HG02973 (cell line): ENCODE results near the gene VSTM2L.

Source experiments
- ATAC-seq: cut with Tn5 transposase; IDR thresholded peaks from one replicate; pipeline ENCODE4 v1.9.1; 2021; ENCODE audit warnings: moderate library complexity; ENCODE audit not compliant: unreplicated experiment

Gene VSTM2L

DNA sequence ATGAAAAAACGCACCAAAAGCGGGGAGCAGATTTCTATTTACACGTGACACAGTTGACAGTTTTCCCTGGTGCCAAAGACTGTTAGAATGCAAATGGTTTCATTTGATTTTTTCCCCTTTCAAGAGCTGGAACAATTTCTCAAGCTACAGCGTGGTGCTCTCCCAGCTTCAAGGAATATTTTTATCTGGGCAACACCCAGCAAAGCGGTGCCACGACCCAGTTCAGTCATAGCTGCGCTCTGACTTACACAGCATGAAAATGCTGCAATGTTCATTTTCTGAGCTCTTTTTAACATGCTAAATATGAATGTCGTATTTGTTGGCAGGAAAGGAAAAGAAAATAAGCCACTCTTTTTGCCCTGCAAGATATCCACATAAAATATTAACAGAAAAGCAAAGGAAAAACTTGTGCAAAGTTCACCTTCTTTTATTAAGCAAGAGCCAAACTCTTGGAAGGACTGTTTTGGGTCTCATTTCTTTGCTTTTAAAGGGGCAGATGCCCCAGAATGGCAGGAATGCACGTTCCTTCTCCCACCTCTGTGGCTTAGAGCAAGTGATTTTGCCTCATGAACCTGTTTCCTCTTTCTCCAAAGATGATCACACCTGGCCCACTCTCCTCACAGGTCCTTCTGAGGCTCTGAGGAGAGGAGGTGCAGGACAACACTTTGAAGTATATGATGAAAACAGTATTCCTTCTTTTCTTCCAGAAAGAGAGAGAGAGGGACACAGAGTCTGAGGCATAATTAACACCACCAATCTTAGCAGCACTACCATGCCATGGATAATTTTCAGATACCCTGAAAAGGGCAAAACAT, 83.3 kb downstream of the VSTM2L start:
- ATAC-seq, result no peak

DNA sequence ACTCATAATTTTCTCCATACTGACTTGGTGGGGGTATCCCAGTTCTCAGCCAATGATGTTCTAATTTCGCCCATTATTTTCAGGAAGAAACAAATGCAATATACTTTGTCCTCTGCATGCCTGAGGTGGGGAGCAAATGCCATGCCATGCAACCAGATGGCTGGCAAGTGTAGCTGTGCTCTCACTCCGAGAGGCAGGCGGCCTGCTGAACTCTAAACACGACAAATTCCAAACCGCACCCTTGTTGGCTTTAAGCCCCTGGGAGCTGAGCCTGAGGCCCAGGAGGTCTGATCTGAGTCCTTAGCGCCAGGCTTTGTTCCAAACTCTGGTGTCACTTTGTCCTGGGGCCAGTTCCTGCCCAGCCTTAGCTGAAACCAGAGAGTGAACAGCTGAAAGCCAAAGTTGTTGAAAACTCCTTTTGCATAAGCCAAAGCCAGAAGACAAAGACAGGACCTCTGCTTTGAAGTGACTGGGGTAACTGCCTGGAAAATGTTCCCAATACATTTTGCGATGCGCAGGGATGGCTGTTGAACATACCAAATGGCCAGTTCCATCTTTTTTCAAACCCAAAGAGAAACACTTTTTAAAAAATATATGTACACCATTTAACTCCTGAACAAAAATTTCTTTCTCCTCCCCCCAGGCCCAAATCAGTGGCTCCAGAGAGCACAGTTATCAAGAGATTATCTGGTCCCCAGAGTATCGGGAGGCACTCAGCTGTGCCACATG, 84.1 kb downstream of the VSTM2L start:
- ATAC-seq, result no peak

DNA sequence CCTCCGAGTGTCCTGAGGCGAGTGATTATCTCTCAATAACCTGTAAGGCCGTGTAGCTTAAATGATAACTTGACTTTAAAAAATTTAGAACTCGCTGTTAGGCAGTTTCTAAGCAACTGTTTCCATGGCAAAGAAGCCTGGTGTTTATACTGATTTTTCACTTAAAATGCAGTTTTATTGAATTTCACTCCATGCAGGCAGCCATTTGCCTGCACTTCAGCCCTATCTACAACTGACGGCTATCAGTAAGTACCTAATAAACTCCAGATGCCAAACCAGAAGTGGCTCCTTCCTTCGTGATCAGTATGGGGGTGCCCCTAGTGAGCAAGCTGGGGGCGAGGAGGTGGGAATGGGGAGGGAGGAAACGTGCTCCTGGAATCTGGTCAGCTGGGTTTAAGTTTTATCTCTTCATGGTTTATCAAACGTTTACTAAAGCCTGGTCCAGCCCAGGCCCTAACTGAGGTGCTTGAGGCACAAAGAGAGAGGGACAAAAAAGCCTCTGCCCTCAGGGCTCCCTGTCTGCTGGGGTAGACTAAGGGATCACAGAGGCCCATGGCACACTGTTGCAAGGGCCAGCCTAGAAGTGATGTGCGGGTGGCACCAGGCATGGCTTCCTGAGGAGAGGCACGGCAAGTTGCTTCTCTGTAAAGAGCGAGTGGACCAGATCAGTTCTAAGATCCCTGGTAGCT, 84.8 kb downstream of the VSTM2L start:
- no peak for ATAC-seq

DNA sequence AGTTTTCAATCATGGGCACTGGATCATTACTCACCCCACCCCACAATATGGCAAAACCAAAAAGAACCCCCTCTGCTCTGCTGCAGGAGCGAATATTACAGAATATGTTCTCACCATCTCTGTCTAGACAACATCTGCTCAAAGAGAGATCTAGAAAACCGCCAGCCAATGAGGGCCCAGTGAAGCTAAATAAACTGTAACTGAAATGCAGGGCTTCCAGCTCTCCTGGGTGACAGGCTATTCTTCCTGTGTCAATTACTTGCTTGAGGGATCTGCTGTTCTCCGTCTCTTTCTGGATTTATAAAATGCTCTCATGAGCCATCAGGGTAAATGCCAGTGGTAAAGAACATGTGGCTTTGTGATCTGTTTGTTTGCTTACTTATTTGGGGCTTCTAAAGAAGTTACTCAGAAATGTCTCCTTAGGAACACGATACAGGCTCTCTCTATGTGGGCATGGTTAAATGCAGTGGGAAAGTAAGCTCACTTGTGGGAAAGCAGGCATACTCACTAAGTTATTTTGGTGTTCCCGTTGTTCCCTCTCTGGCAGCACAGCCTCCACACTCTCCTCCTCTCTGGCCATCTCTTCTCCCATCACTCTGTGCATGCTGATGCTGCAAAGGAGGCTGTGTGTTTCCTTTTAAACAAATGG, 85.5 kb downstream of the VSTM2L start:
- ATAC-seq, result no peak

DNA sequence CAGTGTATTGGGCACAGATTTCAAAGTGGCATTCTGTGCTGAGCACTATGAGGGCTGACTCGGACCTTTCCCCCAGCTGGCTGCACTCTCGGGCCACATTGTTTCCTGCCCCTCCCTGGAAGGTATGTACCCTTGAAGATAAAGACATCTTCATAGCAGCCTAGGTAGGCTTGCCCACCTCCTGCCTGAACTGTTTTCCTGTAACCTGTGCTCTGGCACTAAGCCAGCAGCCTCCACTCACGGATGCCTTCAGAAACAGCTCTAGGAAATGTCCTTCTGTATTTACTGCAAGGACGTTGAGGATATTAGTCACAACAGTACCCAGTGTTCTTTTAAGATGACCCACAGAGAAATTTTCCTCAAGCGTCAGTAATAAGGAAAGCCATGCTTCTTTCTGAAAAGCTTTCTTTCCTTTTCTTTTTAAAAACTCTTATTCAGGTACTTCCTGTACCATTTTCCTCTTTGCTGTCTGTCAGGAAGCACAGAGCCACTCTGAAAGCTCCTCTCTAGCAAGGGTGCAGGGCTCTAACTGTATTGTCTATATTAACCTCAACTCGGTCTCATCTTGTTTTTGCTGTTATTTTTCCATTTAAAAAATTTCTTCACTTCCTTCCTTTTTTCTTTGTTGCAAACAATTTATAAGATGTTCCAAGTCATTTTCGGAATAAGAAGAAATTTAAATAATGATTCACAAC, 86.8 kb downstream of the VSTM2L start:
- ATAC-seq, result no peak

DNA sequence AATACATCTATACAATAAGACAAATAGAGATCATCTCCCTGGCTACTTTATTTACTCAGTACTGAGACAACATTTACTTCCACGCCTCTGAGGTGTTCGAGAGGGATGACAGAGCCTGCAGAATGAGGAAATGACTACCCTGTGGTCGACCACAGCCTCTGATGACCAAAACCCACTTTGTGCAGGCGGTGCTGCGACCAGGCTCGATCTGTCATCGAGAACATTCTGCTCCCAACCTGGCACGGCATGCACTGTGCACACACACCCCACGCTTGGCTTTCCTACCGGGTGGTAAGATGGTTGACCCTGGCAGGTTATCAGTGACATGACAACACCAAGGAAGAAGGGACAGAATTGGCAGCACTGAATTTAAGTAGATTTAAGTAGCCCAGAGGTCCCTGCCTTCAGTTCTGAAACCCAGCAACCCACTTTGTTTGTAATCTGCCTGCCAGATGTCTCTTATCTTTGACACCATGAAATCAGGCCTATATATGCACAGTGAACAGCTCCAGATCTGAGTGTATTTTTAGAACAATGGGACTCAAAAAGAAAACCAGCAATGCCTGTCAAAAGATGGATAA, 87.7 kb downstream of the VSTM2L start:
- ATAC-seq, result peak; percentile 89

DNA sequence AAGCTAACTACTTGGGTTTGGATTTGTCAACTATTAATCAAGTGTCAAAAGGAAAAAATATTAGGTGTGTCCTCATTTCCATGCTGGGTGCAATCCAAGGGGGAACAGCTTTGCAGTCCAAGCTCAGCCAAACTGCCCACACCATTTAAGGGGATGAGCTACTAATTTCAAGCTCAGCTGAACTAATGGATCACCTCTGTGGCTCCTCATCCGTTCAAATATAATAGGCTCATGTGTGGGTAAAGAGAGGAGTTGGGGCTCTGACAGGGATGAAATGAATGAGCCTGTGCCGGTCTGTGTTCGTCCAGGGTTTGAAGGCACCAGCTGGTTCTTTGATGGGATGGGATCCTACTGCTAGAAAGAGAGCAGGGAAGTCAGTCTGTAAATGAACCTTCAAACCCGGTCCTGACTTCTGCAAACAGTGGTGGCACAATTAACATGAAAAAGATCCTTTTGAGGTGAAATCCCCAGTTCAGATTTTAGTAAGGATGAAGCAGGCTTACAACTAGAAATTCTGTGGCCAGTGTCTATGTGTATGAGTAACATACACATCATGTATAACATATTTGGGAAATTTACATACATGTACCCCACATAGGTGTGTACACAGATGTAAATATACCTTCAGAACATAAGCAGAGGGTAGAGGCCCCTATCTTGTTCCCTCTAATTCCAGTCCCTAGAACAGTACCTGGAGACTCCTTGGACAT, 88.4 kb downstream of the VSTM2L start:
- ATAC-seq, result no peak

DNA sequence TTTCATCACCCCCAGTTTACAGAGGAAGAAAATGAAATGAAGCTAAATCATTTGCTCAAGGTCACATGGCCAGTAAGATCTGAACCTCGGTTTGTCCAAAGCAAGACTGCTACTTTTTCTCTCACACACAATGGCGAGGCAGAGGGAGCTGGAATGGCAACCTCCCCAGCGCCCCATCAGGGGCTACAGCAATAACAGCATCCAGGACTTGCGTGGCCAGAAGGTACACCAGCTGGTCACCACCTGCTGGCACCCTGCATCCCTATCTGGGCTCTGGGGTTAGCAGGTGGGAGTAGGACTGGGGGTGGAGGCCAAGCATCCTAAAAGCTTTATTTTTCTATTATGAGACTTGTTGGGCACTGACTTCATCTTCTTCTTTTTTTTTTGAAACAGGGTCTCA, 89.0 kb downstream of the VSTM2L start:
- ATAC-seq, result no peak

DNA sequence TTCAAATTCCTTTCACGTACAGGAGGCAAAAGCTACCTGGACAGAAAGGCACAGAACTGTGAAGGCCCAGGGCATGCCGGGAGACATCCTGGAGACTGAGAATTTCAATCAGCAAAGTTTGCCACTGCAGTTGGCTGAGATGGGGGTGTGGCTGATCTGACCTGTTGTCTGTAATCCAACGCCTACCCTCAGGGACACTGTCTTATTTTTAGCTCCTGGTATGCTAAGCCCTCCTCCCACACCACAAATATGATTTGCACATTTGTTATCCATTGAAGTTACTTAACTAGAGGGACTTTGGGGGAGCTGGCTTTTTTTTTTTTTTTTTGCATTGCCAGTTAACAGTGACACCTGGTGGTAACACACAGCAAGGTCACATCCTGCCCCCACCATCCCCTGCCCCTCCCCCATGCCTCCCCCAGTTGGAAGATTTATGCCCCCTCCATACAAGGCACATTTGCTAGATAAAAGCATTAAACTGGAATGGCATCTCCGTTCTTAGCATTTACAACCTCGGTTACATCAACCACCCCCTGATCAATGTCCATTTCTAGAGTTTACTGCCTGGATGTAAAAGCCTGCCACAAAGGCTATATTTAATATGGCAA, 90.0 kb downstream of the VSTM2L start:
- ATAC-seq, result no peak

DNA sequence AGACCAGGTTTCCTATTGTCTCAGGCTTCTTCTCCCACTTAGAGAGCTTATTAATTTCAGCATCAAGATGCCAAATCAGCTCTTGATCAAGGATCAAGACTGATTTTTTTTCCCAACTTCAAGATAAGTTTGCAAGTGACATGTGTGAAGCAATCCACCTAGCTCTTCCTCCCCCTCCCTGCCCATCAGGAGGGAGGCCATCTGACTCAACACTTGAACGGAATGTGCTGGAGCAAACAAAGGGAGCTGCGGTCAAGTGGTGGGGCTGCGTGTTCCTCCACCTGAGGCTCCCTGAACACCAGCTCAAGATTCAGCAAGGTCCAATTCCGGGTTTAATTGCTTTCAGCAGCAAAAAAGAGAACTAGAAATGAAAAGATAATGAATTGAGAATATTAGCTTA, 91.6 kb downstream of the VSTM2L start:
- ATAC-seq, result no peak
